Liver (tissue), 9 donors: Measurements from ENCODE around the gene SERINC5. TPM values are rescaled to one million over a fixed set of nuclear protein-coding genes. Genes with fewer than 3 reads are reported as not detected.
"Not testable (repeated sequence)": the region's sequence is repeated elsewhere in the genome, so short reads cannot be mapped to it uniquely, and the experiment has no call there.

ENCODE experiments used
- DNase-seq: peaks from one replicate; pipeline ENCODE4 v3.0.0-alpha.2; 2017; ENCODE audit warnings: low spot score
- H3K27ac ChIP-seq, 2 donors: one replicate each; pipeline ENCODE4 v1.7.0; 2013; ENCODE audit warnings: inconsistent platforms in 2 of 2, low read length in 2 of 2, control low read depth in 1 of 2, low read depth in 1 of 2, mild to moderate bottlenecking in 1 of 2
- H3K27me3 ChIP-seq, 4 donors: one replicate each; pipeline versions ENCODE4 v1.6.1 to v1.7.0; 2013; ENCODE audit warnings: low read length in 3 of 4, inconsistent platforms in 1 of 4, mild to moderate bottlenecking in 1 of 4, moderate library complexity in 1 of 4; ENCODE audit not compliant: control insufficient read depth in 4 of 4, insufficient read depth in 4 of 4
- H3K36me3 ChIP-seq, 4 donors: one replicate each; pipeline versions ENCODE4 v1.6.1 to v1.7.0; 2013; ENCODE audit warnings: low read length in 3 of 4, mild to moderate bottlenecking in 3 of 4, low read depth in 1 of 4, moderate library complexity in 1 of 4; ENCODE audit not compliant: control insufficient read depth in 4 of 4, insufficient read depth in 3 of 4
- H3K4me1 ChIP-seq, 4 donors: one replicate each; pipeline versions ENCODE4 v1.6.1 to v1.7.0; 2013; ENCODE audit warnings: low read length in 3 of 4, mild to moderate bottlenecking in 3 of 4, moderate library complexity in 1 of 4; ENCODE audit not compliant: control insufficient read depth in 4 of 4, insufficient read depth in 4 of 4
- H3K4me3 ChIP-seq, 3 donors: one replicate each; pipeline versions ENCODE4 v1.6.1 to v1.7.0; 2013; ENCODE audit warnings: low read length in 3 of 3, control low read depth in 1 of 3, low read depth in 1 of 3, mild to moderate bottlenecking in 1 of 3
- H3K9ac ChIP-seq, 2 donors: one replicate each; pipeline ENCODE4 v1.7.0; 2013; ENCODE audit warnings: low read length in 2 of 2, mild to moderate bottlenecking in 2 of 2, moderate library complexity in 2 of 2, control low read depth in 1 of 2, low read depth in 1 of 2
- H3K9me3 ChIP-seq, 4 donors: one replicate each; pipeline versions ENCODE4 v1.6.1 to v1.7.0; 2013; ENCODE audit warnings: low read length in 3 of 4; ENCODE audit not compliant: control insufficient read depth in 4 of 4
- ATF3 ChIP-seq: IDR thresholded peaks from 2 replicates; pipeline ENCODE4 v1.6.1; 2016; ENCODE audit warnings: antibody characterized with exemption
- CTCF ChIP-seq: fragments of 150-350 bp; IDR thresholded peaks from 2 replicates; pipeline ENCODE4 v1.5.1; 2017; ENCODE audit warnings: improper control_type of control experiment, low read depth, low read length; ENCODE audit not compliant: missing input control
- EGR1 ChIP-seq, 2 donors: IDR thresholded peaks; 2 replicates each; pipeline ENCODE4 v1.6.1; 2016 to 2018; ENCODE audit warnings: antibody characterized with exemption in 2 of 2, low read depth in 2 of 2
- FOXA1 ChIP-seq: IDR thresholded peaks from 2 replicates; pipeline ENCODE4 v1.6.1; 2016; ENCODE audit warnings: antibody characterized with exemption
- FOXA2 ChIP-seq: IDR thresholded peaks from 2 replicates; pipeline ENCODE4 v1.6.1; 2016; ENCODE audit warnings: antibody characterized with exemption
- GABPA ChIP-seq, 2 donors: IDR thresholded peaks in 1 of 2; conservative IDR thresholded peaks in 1 of 2; 2 replicates each; pipeline ENCODE4 v1.6.1; 2016; ENCODE audit warnings: antibody characterized with exemption in 2 of 2, mild to moderate bottlenecking in 1 of 2, moderate library complexity in 1 of 2
- HNF4A ChIP-seq, 2 donors: conservative IDR thresholded peaks; 2 replicates each; pipeline ENCODE4 v1.6.1; 2016; ENCODE audit warnings: antibody characterized with exemption in 2 of 2, mild to moderate bottlenecking in 2 of 2
- HNF4G ChIP-seq: IDR thresholded peaks from 2 replicates; pipeline ENCODE4 v1.6.1; 2016; ENCODE audit warnings: antibody characterized with exemption
- JUND ChIP-seq, 2 donors: IDR thresholded peaks; 2 replicates each; pipeline ENCODE4 v1.6.1; 2016; ENCODE audit warnings: antibody characterized with exemption in 2 of 2
- MAX ChIP-seq: IDR thresholded peaks from 2 replicates; pipeline ENCODE4 v1.6.1; 2016; ENCODE audit warnings: antibody characterized with exemption
- NR2F2 ChIP-seq: IDR thresholded peaks from 2 replicates; pipeline ENCODE4 v1.6.1; 2016; ENCODE audit warnings: antibody characterized with exemption
- RAD21 ChIP-seq, 2 donors: IDR thresholded peaks; 2 replicates each; pipeline ENCODE4 v1.6.1; 2016; ENCODE audit warnings: antibody characterized with exemption in 2 of 2, mild to moderate bottlenecking in 2 of 2
- REST ChIP-seq: IDR thresholded peaks from 2 replicates; pipeline ENCODE4 v1.6.1; 2016; ENCODE audit warnings: antibody characterized with exemption, mild to moderate bottlenecking
- RXRA ChIP-seq, 2 donors: IDR thresholded peaks; 2 replicates each; pipeline ENCODE4 v1.6.1; 2017 to 2018; ENCODE audit warnings: antibody characterized with exemption in 2 of 2, mild to moderate bottlenecking in 1 of 2
- SP1 ChIP-seq: IDR thresholded peaks from 2 replicates; pipeline ENCODE4 v1.6.1; 2018; ENCODE audit warnings: antibody characterized with exemption, mild to moderate bottlenecking
- TAF1 ChIP-seq: conservative IDR thresholded peaks from 2 replicates; pipeline ENCODE4 v1.6.1; 2016; ENCODE audit warnings: antibody characterized with exemption, mild to moderate bottlenecking
- YY1 ChIP-seq: IDR thresholded peaks from 2 replicates; pipeline ENCODE4 v1.6.1; 2016; ENCODE audit warnings: antibody characterized with exemption, mild to moderate bottlenecking
- ZBTB33 ChIP-seq: IDR thresholded peaks from 2 replicates; pipeline ENCODE4 v1.6.1; 2016; ENCODE audit warnings: antibody characterized with exemption
- WGBS: extraction: QIAGEN DNeasy Blood & Tissue Kit; methylation state at CpG from one replicate; pipeline ENCODE4 v1.1.7; 2013; 5-methylcytosine and 5-hydroxymethylcytosine counted together
- polyA plus RNA-seq, 2 donors: library from polyadenylated mRNA; stranded (reverse) in 1 of 2; unstranded in 1 of 2; fragments of 200-250 nt in 1 of 2; fragments of >200 nt in 1 of 2; fragmentation: Nextera tagmentation in 1 of 2; extraction: Ambion mirVana in 1 of 2; gene quantifications; one replicate each; pipeline versions ENCODE4 v1.2.1 to v1.2.3, GENCODE V29; 2013 to 2015
- total RNA-seq, 2 donors: library from RNA; depleted of rRNA; stranded (reverse); fragments of >200 nt; gene quantifications; one replicate each; pipeline ENCODE4 v1.2.3, GENCODE V29; 2014
- donor health status: healthy.
- donor health status: healthy.
- donor health status: healthy.
- donor health status: healthy.
- donor health status: healthy.

The SERINC5 gene
- total and polyA plus RNA-seq, 4 donors = 22.2 to 82.3 (median 32.0) TPM

GRCh38 chr5:80189201-80189600, 66.6 kb downstream of the SERINC5 start (continued):
- TF ChIP-seq ATF3 (no peak), HNF4G (no peak), FOXA1 (no peak), YY1 (no peak), FOXA2 (no peak), NR2F2 (no peak)

GRCh38 chr5:80187421-80188090, 68.3 kb downstream of the SERINC5 start:
- DNase-seq = no peak
- TF ChIP-seq CTCF (no peak), HNF4G (no peak), REST (no peak), JUND (IDR thresholded peaks at IDR 0.05) (no peak), SP1 (no peak), EGR1 (IDR thresholded peaks at IDR 0.05; ENCODE audit: low read depth in 2 of 2) (no peak), ZBTB33 (no peak), NR2F2 (no peak), RXRA (IDR thresholded peaks at IDR 0.05) (no peak), ATF3 (no peak), TAF1 (no peak), RAD21 (IDR thresholded peaks at IDR 0.05) (no peak), HNF4A (conservative IDR thresholded peaks at IDR 0.05) (no peak), FOXA2 (no peak), GABPA (IDR thresholded peaks at IDR 0.05 in 1 of 2, conservative IDR thresholded peaks at IDR 0.05 in 1 of 2) (no peak), YY1 (no peak), MAX (no peak), FOXA1 (no peak)
- H3K4me1 ChIP-seq = peaks cover 15 to 53% (median 31%) of the 10 kb centered on the region in 4 donors
- no peaks in the 10 kb centered on the region for H3K9me3 ChIP-seq
- no peak overlapping the region for H3K4me3 ChIP-seq
- H3K27ac ChIP-seq = no peak overlapping the region
- no peaks in the 10 kb centered on the region for H3K27me3 ChIP-seq
- no peak overlapping the region for H3K9ac ChIP-seq
- WGBS = 93% methylated on average over 6 of the region's 6 CpGs
- H3K36me3 ChIP-seq = peaks cover 0 to 3% (median under 1%) of the 10 kb centered on the region in 4 donors

GRCh38 chr5:80185535-80185934, 70.3 kb downstream of the SERINC5 start:
- not testable (repeated sequence) for H3K9ac ChIP-seq, H3K9me3 ChIP-seq, H3K4me3 ChIP-seq, DNase-seq, H3K27me3 ChIP-seq, H3K36me3 ChIP-seq
- peak overlapping the region in 1 of 2 donors; percentile 73 for H3K27ac ChIP-seq
- 89% methylated on average over 9 of the region's 9 CpGs for WGBS
- H3K4me1 ChIP-seq = peaks cover 14 to 63% (median 37%) of the 10 kb centered on the region in 4 donors
